ENCODE results near the gene PRR14.
"Not testable (repeated sequence)": the region's sequence is repeated elsewhere in the genome, so short reads cannot be mapped to it uniquely, and the experiment has no call there.

PRR14 gene

GRCh38 chr16:30691907-30692306, 41.1 kb downstream of the PRR14 start:
- no peak for ATAC-seq
- TF ChIP-seq GLIS3 (CRISPR knock-in tag; IDR thresholded peaks at IDR 0.05) (no peak), ISL1 (CRISPR knock-in tag; IDR thresholded peaks at IDR 0.05) (no peak), SNAI2 (CRISPR knock-in tag; IDR thresholded peaks at IDR 0.05) (no peak), ZNF8 (CRISPR knock-in tag; IDR thresholded peaks at IDR 0.05) (no peak), ARNTL (CRISPR knock-in tag; IDR thresholded peaks at IDR 0.05; ENCODE audit: borderline replicate concordance, low read depth) (no peak), RARB (CRISPR knock-in tag; IDR thresholded peaks at IDR 0.05) (no peak), PPARA (CRISPR knock-in tag; IDR thresholded peaks at IDR 0.05; ENCODE audit: borderline replicate concordance) (no peak), ZNF565 (CRISPR knock-in tag; conservative IDR thresholded peaks at IDR 0.05; ENCODE audit: low read depth) (no peak), TSHZ2 (CRISPR knock-in tag; IDR thresholded peaks at IDR 0.05) (no peak), ZNF70 (CRISPR knock-in tag; IDR thresholded peaks at IDR 0.05) (no peak), POU6F1 (CRISPR knock-in tag; IDR thresholded peaks at IDR 0.05; ENCODE audit: borderline replicate concordance, low read depth) (no peak), ZC3H10 (CRISPR knock-in tag; IDR thresholded peaks at IDR 0.05) (no peak), TCF4 (CRISPR knock-in tag; IDR thresholded peaks at IDR 0.05; ENCODE audit: borderline replicate concordance) (no peak), CSRNP3 (CRISPR knock-in tag; IDR thresholded peaks at IDR 0.05) (no peak), BACH2 (CRISPR knock-in tag; IDR thresholded peaks at IDR 0.05; ENCODE audit: borderline replicate concordance) (no peak), TOX (CRISPR knock-in tag; IDR thresholded peaks at IDR 0.05; ENCODE audit: borderline replicate concordance) (no peak), ESRRG (CRISPR knock-in tag; IDR thresholded peaks at IDR 0.05) (no peak), ZFP30 (CRISPR knock-in tag; IDR thresholded peaks at IDR 0.05) (no peak)

- ATAC-seq = no peak
- TF ChIP-seq BACH2 (CRISPR knock-in tag; IDR thresholded peaks at IDR 0.05; ENCODE audit: borderline replicate concordance) (no peak), ESRRG (CRISPR knock-in tag; IDR thresholded peaks at IDR 0.05) (no peak), CSDC2 (CRISPR knock-in tag; IDR thresholded peaks at IDR 0.05) (no peak), CREB5 (CRISPR knock-in tag; IDR thresholded peaks at IDR 0.05; ENCODE audit: low read depth) (no peak)
Measured at GRCh38 chr16:30692396-30693064, 41.8 kb downstream of the PRR14 start.

GRCh38 chr16:30694926-30695693, 44.4 kb downstream of the PRR14 start:
- no peak for ATAC-seq
- no peak for TF ChIP-seq SNAI2 (CRISPR knock-in tag; IDR thresholded peaks at IDR 0.05)
- no peak for TF ChIP-seq CSRNP3 (CRISPR knock-in tag; IDR thresholded peaks at IDR 0.05)
- no peak for TF ChIP-seq RARB (CRISPR knock-in tag; IDR thresholded peaks at IDR 0.05)
- TF ChIP-seq TOX (CRISPR knock-in tag; IDR thresholded peaks at IDR 0.05; ENCODE audit: borderline replicate concordance) = no peak
- no peak for TF ChIP-seq CSDC2 (CRISPR knock-in tag; IDR thresholded peaks at IDR 0.05)
- TF ChIP-seq GLIS3 (CRISPR knock-in tag; IDR thresholded peaks at IDR 0.05) = no peak
- TF ChIP-seq ZC3H10 (CRISPR knock-in tag; IDR thresholded peaks at IDR 0.05) = no peak

GRCh38 chr16:30696646-30697045, 45.9 kb downstream of the PRR14 start:
- not testable (repeated sequence) for ATAC-seq

All from SK-N-SH treated with all-trans-retinoic acid at 6 μM for 48 hours (cell line).